ENCODE measurements around the gene IGFBP2.

The IGFBP2 gene

DNA sequence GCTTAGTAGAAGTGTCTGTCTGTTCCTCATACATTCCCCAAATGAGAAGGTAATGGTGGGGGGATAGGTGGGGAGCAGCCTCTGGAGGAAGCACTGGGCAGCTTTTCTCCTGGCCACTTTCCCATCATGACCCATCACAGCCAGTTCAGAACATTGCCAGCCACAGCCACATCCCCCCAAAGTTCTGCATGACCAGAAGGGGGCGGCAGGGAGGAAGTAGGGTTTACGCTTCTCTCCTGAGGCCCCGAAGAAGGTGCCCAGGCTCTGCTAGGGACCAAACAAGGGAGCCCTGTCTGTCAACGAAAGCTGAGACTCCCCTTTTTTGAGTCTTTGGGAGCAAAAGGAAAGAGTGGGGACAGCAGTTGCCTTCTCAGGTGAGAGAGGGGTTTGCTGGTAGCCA is 54.4 kb downstream of the IGFBP2 start:
- no peak for DNase-seq

DNA sequence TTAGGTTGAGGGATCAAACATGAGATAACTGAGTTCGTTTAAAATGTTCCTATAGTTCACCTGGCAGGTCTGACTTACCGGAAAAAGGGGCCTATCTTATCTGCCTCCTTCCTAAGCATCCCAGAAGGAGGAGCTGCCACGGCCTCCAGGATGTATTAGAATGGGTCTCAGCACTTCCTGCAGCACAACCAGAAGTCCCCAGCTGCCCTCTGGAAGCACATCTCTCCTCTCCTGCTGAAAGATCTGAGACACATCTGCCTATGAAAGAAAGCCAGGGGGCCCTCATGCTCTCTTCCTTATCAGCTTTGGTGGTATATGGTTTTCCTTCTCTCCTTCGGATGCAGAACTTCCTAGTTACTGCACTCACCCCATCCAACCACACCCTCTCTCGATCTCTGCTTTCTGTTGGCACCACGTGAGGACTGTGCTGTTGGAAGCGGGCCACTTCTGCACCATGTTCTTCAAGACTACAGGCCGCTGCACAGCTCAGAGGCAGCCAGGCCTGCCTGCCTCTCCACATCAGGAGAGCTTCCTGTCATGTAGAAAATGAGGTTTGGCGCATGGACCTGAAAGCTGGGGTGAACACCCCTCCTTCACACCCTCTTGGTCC is 55.6 kb downstream of the IGFBP2 start:
- no peak for DNase-seq

- no peak for DNase-seq
Measured at GRCh38 chr2:216689397-216689796, 56.2 kb downstream of the IGFBP2 start.

DNA sequence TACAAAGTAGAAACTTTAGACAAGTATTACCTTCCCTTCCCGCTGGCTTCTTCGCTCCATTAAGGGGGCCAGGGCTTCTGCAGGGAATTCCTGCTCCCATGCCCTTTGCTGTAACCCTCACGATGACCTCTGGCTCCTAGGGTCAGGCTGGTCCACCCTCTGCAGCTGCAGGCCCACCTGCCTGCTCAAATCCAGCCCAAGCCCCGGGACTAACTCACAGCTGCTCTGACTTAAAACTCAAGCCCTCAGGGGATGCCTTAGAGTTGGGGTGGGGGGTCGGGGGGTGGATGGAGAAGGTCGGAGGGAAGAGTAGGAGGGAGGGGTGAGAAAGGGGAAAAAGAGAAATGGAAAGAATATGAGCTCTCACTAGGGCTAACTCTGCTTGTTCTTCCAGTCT is 57.2 kb downstream of the IGFBP2 start:
- DNase-seq, result no peak

DNA sequence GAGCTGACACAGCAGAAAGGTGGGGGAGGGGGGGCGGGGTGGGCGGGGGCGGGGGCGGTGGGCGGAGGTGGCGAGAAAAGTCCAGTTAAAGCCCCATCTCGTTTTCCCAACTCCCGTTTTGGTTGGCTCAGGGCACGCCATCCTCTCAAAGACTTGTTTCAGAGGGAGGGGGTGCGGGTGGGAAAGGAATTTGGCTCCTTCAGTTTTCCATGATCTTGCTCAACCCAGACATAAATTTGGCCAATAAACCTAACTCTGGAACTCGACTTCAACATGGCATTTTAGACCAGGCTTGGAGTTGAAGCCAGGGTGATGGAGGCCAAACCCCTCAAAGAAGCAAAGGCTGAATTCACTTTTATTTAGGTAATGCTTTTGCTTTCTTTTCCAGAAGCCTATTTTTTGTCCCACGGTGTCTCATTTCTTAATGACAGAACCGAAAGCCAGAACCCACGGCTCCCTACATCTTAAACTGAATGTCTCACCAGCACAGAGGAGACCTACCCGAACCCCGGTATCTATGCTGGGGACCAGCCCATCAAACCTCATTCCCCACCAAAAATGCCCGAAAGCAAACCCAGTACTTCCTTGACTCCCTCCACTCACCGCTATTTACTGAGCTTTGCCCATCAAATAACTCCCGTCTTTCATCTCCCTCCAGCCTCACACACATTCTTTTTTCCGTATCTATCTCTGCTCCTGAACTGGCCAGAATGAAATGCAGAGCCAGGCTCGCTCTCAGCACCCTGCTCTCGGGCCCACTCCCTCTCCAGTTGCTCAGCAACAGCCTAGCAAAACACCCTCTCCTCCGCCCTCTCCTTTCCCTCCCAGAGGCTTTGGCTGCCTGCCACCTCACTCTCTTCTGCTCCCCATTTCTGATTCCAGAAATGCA is 57.9 kb downstream of the IGFBP2 start:
- peak in 1 of 2 donors; percentile 9 for DNase-seq

DNA sequence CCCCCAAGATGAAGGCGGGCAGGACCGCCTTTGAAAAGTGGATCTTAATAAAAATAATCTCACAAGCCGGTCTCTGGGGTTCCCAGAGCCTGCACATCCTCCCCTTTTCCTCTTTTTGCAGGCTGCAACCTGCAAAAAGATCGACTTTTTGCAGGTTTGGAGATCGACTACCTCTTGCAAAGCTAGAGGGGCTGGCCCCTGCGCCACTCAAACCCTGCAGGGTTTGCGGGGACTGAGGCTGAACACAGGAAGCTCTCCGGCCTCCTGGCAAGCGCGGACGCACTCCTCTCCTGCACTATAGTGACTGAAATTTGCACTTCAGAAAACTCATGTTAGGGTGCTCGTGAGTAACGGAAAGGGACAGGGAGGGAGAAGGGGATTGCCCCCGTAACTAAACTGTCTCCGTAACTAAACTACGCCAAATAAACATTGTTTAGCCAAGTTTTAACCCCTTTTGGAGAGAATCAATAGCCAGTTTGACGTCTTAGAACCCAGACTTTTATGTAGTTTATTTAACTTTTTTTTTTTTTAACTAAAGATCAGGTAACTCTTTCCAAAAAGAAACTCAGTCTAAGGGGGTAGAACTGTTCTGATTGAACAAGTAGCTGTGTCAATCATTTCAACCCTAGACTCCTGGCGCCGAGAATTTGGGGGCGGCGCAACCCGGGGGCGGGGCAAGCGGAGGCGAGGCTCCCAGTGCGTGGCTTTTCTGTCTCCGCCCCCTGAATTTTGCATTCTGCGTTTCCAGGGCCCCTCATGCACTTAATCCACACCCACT is 59.6 kb downstream of the IGFBP2 start:
- no peak for DNase-seq

DNA sequence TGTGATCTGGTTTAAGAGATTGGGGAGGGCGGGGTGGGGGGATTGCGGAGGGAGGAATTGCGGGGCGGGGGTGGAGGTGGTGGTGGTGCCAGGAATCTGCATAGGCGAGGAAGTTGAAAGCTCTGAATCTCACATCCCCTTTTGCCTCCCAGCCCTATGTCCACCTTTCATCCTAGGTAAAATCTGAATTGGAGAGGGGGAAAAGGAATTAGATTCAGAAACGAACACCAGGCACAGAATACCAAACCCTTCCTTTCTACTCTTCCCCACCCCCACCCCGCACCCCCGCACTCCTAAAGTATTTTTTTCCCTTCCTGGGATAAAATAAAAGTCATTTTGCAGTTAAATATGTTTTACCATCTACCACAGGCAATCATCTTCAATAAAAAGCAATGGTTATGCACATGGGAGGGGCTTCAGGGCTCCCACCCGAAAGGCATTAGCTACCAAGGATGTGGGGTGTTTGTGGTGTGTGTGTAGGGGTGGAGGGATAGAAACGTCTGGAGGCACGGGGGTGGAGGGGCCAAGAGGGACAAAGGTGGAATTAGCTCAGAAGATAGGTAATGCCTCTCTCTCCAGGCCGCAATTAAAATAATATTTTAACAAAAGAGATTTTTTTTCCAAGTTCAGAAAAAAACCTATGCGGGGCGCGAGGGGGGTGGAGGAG is 60.3 kb downstream of the IGFBP2 start:
- DNase-seq, result no peak

DNA sequence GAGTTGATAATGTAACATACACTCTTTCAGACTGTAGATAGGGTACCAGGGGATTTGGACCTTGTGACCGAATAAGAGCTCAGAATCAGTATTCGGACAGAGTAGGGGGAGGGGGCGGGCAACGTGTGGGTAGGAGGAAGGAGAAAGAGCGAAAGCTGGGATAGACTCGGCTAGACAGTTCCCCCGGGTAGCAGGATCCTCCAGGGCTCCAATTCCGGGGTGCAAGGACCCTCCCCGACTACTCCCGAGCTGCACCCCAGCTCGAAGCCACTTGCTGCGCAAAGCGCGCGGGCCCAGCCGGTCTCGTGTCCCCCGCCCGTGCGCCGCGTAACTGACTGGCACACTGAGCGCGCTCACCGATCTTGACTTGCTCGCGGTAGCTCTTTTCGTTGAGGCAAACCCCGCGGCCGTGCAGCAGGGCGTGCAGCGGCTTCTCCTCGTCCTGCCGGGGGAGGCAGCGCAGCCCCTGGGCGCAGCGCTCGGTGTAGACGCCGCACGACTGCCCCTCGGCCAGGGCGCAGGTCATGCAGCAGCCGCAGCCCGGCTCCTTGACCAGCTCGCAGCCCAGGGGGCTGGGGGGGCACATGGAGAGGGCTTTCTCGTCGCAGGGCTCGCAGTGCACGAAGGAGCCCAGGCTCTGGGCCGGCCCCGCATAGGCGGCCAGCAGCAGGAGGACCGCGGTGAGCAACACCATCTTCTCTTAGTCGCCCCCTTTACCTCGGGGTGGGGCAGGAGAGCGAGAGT is 61.0 kb downstream of the IGFBP2 start:
- DNase-seq, result no peak

DNA sequence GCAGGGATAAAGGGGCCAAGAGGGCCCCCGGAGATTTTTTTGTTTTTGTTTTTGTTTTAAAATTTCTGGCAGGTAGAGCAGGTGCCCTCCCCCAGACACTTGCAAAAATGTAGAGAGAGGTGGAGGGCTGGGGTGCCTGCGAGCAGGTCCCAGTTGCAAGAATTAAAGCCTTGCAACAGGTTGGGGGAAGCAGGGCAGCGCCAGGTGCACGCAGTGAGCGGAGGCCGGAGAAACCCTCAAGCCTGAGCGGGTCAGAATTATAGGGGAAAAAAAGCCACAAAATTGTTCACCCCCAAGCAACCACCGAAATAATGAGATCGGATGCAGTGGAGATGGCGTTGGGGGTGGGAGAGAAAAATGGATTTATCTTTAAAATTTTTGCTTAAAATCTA is 61.6 kb downstream of the IGFBP2 start:
- DNase-seq, result no peak

DNA sequence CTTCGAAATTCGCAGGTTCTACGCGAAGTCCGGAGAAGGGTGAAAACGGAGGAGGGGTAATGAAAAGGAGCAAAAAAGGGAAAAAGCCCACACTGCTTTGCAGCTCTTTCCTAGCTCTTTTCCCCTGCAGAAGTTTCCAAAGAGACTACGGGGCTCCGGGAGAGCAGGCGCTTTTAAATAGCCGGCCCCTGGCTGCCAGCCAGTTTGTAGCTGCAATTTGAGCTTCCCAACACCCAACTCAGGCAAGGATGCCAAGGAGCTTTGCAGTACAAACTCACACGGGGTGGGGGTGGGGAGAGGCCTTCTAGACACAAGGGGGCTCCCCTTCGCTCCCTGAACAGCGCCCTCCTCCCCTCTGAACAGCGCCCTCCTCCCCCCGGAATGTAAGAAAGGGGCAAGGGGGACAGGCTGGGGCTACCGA is 62.2 kb downstream of the IGFBP2 start, which contains the start of gene IGFBP5:
Gene IGFBP5, minus strand, starts transcription at position 149 of the 421 bp plus-strand sequence. CDS start 774 bp downstream, outside the sequence.
- DNase-seq, result no peak

- no peak for DNase-seq
Measured at GRCh38 chr2:216696321-216696720, 63.1 kb downstream of the IGFBP2 start.

DNA sequence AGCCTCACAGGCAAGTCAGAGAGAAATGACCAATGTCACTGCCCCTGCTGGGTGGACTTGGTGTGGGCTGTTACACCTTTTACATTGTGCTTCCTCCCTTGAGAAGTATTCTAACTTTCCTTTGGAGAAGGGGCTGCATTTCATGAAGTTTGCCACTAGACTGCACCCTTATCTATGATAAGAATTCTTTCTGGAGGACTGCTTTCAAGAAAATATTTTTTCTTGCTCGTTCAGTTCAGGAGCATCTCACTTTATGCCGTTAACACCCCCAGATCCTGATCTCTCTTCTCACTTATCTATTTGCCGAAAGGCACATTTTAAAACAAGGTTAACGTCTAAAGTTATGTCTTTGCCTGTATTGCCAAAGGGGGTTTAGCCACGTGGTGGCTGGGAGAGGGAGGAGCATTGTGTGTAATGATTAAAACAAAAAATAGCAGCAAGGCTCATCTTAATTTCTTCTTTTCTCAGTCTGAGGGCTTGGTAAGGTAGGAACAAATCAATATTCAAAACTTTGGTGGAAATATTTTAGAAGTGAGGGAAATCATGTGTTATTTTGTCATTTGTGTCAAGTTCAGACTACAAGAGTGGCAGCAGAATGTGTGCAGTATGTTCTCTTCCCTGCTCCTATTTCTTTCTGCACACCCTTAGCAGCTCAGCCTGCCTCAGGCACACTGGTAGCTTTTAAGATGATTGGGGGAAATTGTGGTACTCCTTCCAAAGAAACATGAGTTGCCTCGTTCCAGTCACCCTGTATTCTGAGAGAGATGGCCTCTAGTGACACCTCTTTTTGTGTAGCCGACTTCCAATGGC is 63.7 kb downstream of the IGFBP2 start:
- DNase-seq, result no peak

DNA sequence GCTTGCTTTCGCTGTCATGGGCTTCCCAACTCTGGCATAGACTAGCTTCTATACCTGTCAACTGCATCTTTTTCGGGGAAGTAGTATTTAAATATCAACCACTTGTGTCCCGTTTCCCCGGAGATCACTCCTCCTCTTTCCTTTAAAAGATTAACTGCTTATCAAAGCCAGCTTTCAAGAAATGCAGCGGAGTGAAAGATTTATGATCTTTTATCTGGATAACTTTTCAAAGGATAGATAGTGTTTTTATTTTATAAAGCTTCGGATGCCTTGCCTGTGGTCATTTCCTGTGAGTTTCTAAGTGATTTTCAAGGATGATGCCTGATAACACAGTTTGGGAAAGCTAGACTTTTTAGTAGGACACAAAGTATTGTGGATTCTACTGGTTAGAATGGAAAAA is 65.1 kb downstream of the IGFBP2 start:
- DNase-seq, result no peak

GRCh38 chr2:216698895-216699294 is 65.7 kb downstream of the IGFBP2 start:
- peak; percentile 37 to 48 for DNase-seq

- DNase-seq, result no peak
Measured at GRCh38 chr2:216700088-216700567, 66.9 kb downstream of the IGFBP2 start.

DNA sequence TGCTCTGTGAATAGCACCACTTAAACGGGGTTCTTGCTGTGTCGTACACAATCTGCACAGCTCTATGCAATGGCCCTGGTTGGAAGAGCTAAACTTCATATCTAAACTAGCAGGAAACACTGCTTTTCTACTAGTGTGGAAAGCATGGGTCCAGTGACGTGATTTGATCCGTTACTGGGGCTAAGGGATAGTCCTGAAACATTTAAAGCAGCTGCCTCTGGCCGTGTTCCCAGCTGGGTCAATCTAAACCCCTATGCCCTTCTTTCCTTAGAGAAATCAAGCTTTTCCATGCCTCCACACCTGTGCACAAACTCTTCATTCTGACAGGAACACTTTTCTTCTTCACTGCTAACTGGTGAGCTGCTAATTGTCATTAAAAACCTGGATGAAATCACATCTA is 67.6 kb downstream of the IGFBP2 start:
- DNase-seq, result no peak

DNA sequence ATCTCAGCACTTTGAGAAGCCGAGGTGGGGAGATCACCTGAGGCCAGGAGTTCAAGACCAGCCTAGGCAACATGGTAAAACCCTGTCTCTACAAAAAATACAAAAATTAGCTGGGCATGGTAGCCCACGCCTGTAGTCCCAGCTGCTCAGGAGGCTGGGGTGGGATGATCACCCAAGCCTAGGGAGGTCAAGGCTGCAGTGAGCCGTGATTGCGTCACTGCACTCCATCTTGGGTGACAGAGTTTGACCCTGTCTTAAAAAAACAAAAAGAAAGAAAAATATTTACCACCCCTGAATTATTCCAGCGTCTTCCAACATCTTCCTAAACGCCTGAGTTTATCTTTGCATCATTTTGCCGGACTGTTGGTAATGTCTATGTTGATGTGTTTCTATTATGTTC is 68.3 kb downstream of the IGFBP2 start:
- DNase-seq, result no peak

DNA sequence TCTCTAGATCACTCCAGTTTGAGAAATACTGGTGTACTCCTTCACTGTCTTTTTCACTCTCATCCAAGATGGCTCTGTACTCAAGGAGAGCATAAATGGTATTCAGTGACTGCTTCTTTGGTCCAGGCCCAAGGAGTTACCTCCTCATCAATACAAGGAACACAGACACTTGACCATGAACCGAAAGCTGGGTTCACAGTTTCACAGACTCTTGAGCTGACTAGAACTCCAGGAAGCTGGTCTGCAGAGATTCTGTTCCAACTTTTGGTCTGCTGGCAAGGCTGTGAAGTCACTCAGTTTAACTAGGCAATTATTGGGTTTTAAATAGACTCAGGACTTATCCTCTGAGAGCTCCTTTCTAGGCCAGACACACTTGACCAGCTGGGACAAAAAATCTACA is 69.5 kb downstream of the IGFBP2 start:
- DNase-seq, result no peak

DNA sequence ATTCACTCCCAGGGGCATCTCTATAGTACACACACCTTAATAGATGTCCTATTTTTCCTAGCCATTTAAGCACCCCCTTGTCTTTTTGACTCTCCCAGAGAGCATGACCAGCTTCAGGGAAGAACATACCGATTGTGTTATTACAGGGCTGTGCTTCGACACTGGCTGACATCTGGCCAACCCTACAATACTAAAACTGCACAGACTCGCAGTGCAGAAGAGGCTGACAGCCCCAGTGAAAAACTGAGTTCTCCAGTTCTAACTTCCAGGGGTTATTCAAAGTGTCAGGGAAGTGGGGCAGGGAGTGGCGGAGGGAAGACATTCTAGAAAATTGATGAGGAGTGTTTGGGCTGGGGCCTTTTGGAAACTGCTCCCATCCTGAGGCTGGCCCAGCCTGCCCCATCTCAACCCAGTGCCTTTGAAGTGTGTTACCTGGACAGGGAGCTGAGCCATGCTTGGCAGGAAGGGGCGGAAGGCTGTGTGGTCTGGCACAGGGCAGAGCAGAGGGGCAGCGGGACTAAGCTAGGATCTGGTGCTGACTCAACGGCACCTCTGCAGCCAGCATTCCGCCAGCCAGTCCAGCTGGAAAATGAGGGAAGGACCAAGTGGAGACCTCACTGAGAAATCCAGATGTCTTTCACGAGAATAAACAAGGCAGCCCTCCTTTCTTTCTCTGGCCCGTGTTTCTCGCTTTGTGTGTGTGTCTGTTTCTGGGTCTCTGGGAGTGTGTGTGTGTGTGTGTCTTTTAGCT is 77.5 kb downstream of the IGFBP2 start:
- DNase-seq, result no peak

- no peak for DNase-seq
Measured at GRCh38 chr2:216711348-216711747, 78.1 kb downstream of the IGFBP2 start.
